ENCODE data around the gene SLCO4C1.

- no peak for TF ChIP-seq EZH2 (IDR thresholded peaks at IDR 0.05)
- no peak for TF ChIP-seq CTCF (IDR thresholded peaks at IDR 0.05)
Measured at GRCh38 chr5:102283102-102283797, 12.8 kb downstream of the SLCO4C1 start.
